ENCODE measurements around the gene DNAJC4. TPM values are rescaled to one million over a fixed set of nuclear protein-coding genes. Genes with fewer than 3 reads are reported as not detected.

The DNAJC4 gene
- total RNA-seq, 2 experiments from 2014 or later: 14.1 to 42.4 TPM

- H2AFZ ChIP-seq (ENCODE audit: low read length): no peak overlapping the region
- ChIA-PET CTCF (ENCODE audit: unreplicated experiment) (no interaction called here), POLR2A (interaction anchor here (0.8 to 5.1 kb wide), 2 partner anchors 32 to 109 kb away, joined by 4 to 27 read pairs; partner anchors contain the start of genes FKBP2, PRDX5 and TRMT112)
- H4K20me1 ChIP-seq (ENCODE audit: insufficient read depth, low read length): no peaks in the 10 kb centered on the region
- BruUV-seq (replicated peaks): no TSS peak
- no peaks in the 10 kb centered on the region for H3K9me2 ChIP-seq (ENCODE audit: insufficient read depth, low read length)
- H3K79me2 ChIP-seq (ENCODE audit: insufficient read depth, low read depth, low read length): peaks cover 17% of the 10 kb centered on the region; the same call in 1 of the 2 replicates
- peaks cover 80% of the 10 kb centered on the region for H3K36me3 ChIP-seq (ENCODE audit: insufficient read depth, low read length)
- TF ChIP-seq EZH2phosphoT487 (IDR thresholded peaks at IDR 0.05; ENCODE audit: borderline replicate concordance, low read depth, low read length) (no peak), CTCF (conservative IDR thresholded peaks at IDR 0.05; ENCODE audit: low read length) (no peak)
- peak overlapping the region; percentile 80 for H3K4me3 ChIP-seq (ENCODE audit: low read depth, low read length, poor library complexity, severe bottlenecking)
- peak overlapping the region; percentile 92 for H3K4me2 ChIP-seq (ENCODE audit: low read length)
- H3K27ac ChIP-seq (ENCODE audit: low read depth, low read length, poor library complexity, severe bottlenecking): peak overlapping the region; percentile 96
- no peaks in the 10 kb centered on the region for H3K9me3 ChIP-seq (ENCODE audit: low read length)
- H3K4me1 ChIP-seq (ENCODE audit: insufficient read depth, low read length, poor library complexity, severe bottlenecking): peaks cover 35% of the 10 kb centered on the region
- no peak for DNase-seq (ENCODE audit: low spot score)
- intact Hi-C loops (cut with micrococcal nuclease; ENCODE audit: unreplicated experiment): no loop called here
Observed at GRCh38 chr11:64208796-64209562, 21.4 kb upstream of the DNAJC4 start.

- H3K9me3 ChIP-seq (ENCODE audit: low read length): no peaks in the 10 kb centered on the region
- H3K4me1 ChIP-seq (ENCODE audit: insufficient read depth, low read length, poor library complexity, severe bottlenecking): peaks cover 31% of the 10 kb centered on the region
- no peaks in the 10 kb centered on the region for H3K9me2 ChIP-seq (ENCODE audit: insufficient read depth, low read length)
- H3K4me3 ChIP-seq (ENCODE audit: low read depth, low read length, poor library complexity, severe bottlenecking): no peak overlapping the region
- no peak overlapping the region for H3K4me2 ChIP-seq (ENCODE audit: low read length)
- ChIA-PET POLR2A (no interaction called here), CTCF (ENCODE audit: unreplicated experiment) (no interaction called here)
- H3K36me3 ChIP-seq (ENCODE audit: insufficient read depth, low read length): peaks cover 79% of the 10 kb centered on the region
- DNase-seq (ENCODE audit: low spot score): no peak
- peaks cover 17% of the 10 kb centered on the region; the same call in 1 of the 2 replicates for H3K79me2 ChIP-seq (ENCODE audit: insufficient read depth, low read depth, low read length)
- intact Hi-C loops (cut with micrococcal nuclease; ENCODE audit: unreplicated experiment): no loop called here
- no peaks in the 10 kb centered on the region for H4K20me1 ChIP-seq (ENCODE audit: insufficient read depth, low read length)
- H2AFZ ChIP-seq (ENCODE audit: low read length): no peak overlapping the region
- no TSS peak for BruUV-seq (replicated peaks)
- no peak overlapping the region for H3K27ac ChIP-seq (ENCODE audit: low read depth, low read length, poor library complexity, severe bottlenecking)
- TF ChIP-seq CTCF (conservative IDR thresholded peaks at IDR 0.05; ENCODE audit: low read length) (no peak), EZH2phosphoT487 (IDR thresholded peaks at IDR 0.05; ENCODE audit: borderline replicate concordance, low read depth, low read length) (no peak)
Observed at GRCh38 chr11:64209563-64209843, 20.8 kb upstream of the DNAJC4 start.

- intact Hi-C loops (cut with micrococcal nuclease; ENCODE audit: unreplicated experiment): no loop called here
- Histone ChIP-seq H2AFZ (ENCODE audit: low read length) (no peak overlapping the region), H3K9me3 (ENCODE audit: low read length) (no peaks in the 10 kb centered on the region), H3K4me2 (ENCODE audit: low read length) (no peak overlapping the region), H3K27ac (ENCODE audit: low read depth, low read length, poor library complexity, severe bottlenecking) (no peak overlapping the region), H3K4me1 (ENCODE audit: insufficient read depth, low read length, poor library complexity, severe bottlenecking) (peaks cover 25% of the 10 kb centered on the region), H3K79me2 (ENCODE audit: insufficient read depth, low read depth, low read length) (peaks cover 17% of the 10 kb centered on the region; the same call in 1 of the 2 replicates), H3K9me2 (ENCODE audit: insufficient read depth, low read length) (no peaks in the 10 kb centered on the region), H3K4me3 (ENCODE audit: low read depth, low read length, poor library complexity, severe bottlenecking) (no peak overlapping the region), H3K36me3 (ENCODE audit: insufficient read depth, low read length) (peaks cover 83% of the 10 kb centered on the region), H4K20me1 (ENCODE audit: insufficient read depth, low read length) (no peaks in the 10 kb centered on the region)
- CTCF ChIA-PET (ENCODE audit: unreplicated experiment): interaction anchor here (0.6 kb wide), 1 partner anchor 91 kb away, joined by 6 read pairs; no protein-coding TSS in a partner anchor
- no peak for DNase-seq (ENCODE audit: low spot score)
- no TSS peak for BruUV-seq (replicated peaks)
- TF ChIP-seq EZH2phosphoT487 (IDR thresholded peaks at IDR 0.05; ENCODE audit: borderline replicate concordance, low read depth, low read length) (no peak), CTCF (conservative IDR thresholded peaks at IDR 0.05; ENCODE audit: low read length) (no peak)
- POLR2A ChIA-PET: no interaction called here
Observed at GRCh38 chr11:64210301-64211020, 19.9 kb upstream of the DNAJC4 start.
